B cell (primary cell): ENCODE results near the gene MAP4K4.

Experiments used
- EZH2 ChIP-seq: IDR thresholded peaks from 2 replicates; pipeline ENCODE4 v1.6.1; 2012; ENCODE audit warnings: borderline replicate concordance, low read depth, mild to moderate bottlenecking, moderate library complexity, low read length; ENCODE audit not compliant: insufficient read depth, poor library complexity, severe bottlenecking
- TF ChIP-seq, protein P1 (sequence below): fragments of 200-600 bp; IDR thresholded peaks from one replicate; pipeline ENCODE4 v1.8.0; 2022; ENCODE audit warnings: antibody characterized with exemption, mild to moderate bottlenecking

GRCh38 chr2:101912545-101912944, 215.0 kb downstream of the MAP4K4 start:
- TF ChIP-seq, protein P1, sequence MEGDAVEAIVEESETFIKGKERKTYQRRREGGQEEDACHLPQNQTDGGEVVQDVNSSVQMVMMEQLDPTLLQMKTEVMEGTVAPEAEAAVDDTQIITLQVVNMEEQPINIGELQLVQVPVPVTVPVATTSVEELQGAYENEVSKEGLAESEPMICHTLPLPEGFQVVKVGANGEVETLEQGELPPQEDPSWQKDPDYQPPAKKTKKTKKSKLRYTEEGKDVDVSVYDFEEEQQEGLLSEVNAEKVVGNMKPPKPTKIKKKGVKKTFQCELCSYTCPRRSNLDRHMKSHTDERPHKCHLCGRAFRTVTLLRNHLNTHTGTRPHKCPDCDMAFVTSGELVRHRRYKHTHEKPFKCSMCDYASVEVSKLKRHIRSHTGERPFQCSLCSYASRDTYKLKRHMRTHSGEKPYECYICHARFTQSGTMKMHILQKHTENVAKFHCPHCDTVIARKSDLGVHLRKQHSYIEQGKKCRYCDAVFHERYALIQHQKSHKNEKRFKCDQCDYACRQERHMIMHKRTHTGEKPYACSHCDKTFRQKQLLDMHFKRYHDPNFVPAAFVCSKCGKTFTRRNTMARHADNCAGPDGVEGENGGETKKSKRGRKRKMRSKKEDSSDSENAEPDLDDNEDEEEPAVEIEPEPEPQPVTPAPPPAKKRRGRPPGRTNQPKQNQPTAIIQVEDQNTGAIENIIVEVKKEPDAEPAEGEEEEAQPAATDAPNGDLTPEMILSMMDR, result no peak
- no peak for TF ChIP-seq EZH2
